Endodermal cell (in vitro differentiated cells): ENCODE results near the gene C1QTNF12. TPM values are rescaled to one million over a fixed set of nuclear protein-coding genes. Genes with fewer than 3 reads are reported as not detected.

ENCODE experiments used
- DNase-seq: peaks from one replicate; pipeline ENCODE4 v3.0.0-alpha.2; 2017
- H3K27ac ChIP-seq: 2 replicates; pipeline ENCODE4 v1.5.1; 2013; ENCODE audit warnings: mild to moderate bottlenecking, low read depth, low read length, moderate library complexity
- H3K27me3 ChIP-seq: 2 replicates; pipeline ENCODE4 v1.6.1; 2013; ENCODE audit warnings: mild to moderate bottlenecking, low read length, moderate library complexity; ENCODE audit not compliant: insufficient read depth, control insufficient read depth, poor library complexity, severe bottlenecking
- H3K36me3 ChIP-seq: 2 replicates; pipeline ENCODE4 v1.7.0; 2013; ENCODE audit warnings: mild to moderate bottlenecking, low read length, moderate library complexity; ENCODE audit not compliant: control insufficient read depth, insufficient read depth
- H3K4me1 ChIP-seq: one replicate; pipeline ENCODE4 v1.7.0; 2013; ENCODE audit warnings: low read length; ENCODE audit not compliant: control insufficient read depth, insufficient read depth
- H3K4me3 ChIP-seq: 2 replicates; pipeline ENCODE4 v1.5.1; 2013; ENCODE audit warnings: mild to moderate bottlenecking, low read length, moderate library complexity
- H3K9ac ChIP-seq: 2 replicates; pipeline ENCODE4 v1.6.1; 2013; ENCODE audit warnings: mild to moderate bottlenecking, low read length, moderate library complexity; ENCODE audit not compliant: poor library complexity, severe bottlenecking; ENCODE audit errors: extremely low read depth
- H3K9me3 ChIP-seq: 2 replicates; pipeline ENCODE4 v1.6.1; 2013; ENCODE audit warnings: mild to moderate bottlenecking, low read length, moderate library complexity; ENCODE audit not compliant: control insufficient read depth
- H3K27ac Mint-ChIP-seq: 2 replicates; pipeline ENCODE4 v1.8.0; 2020; ENCODE audit warnings: mixed read lengths
- H3K27me3 Mint-ChIP-seq: 2 replicates; pipeline ENCODE4 v1.8.0; 2021; ENCODE audit warnings: mild to moderate bottlenecking, mixed read lengths; ENCODE audit not compliant: insufficient read depth
- H3K36me3 Mint-ChIP-seq: 2 replicates; pipeline ENCODE4 v1.8.0; 2020; ENCODE audit warnings: low read depth, mixed read lengths
- H3K4me1 Mint-ChIP-seq: 2 replicates; pipeline ENCODE4 v1.8.0; 2020; ENCODE audit warnings: mixed read lengths
- H3K4me3 Mint-ChIP-seq: 2 replicates; pipeline ENCODE4 v1.8.0; 2020; ENCODE audit warnings: mild to moderate bottlenecking, moderate library complexity, mixed read lengths
- H3K9me3 Mint-ChIP-seq: 2 replicates; pipeline ENCODE4 v1.8.0; 2020; ENCODE audit warnings: mild to moderate bottlenecking, mixed read lengths
- CTCF ChIP-seq: fragments of 200-600 bp; sonication (generic); conservative IDR thresholded peaks from 2 replicates; pipeline ENCODE4 v1.5.0; 2021; ENCODE audit warnings: antibody characterized with exemption, mild to moderate bottlenecking
- WGBS, 2 experiments: methylation state at CpG; one replicate each; pipeline versions ENCODE4 v1.1.5 to v1.1.7; 2013; ENCODE audit warnings: missing lambda C conversion rate in 2 of 2, mixed read lengths in 1 of 2; ENCODE audit not compliant: insufficient coverage in 1 of 2, insufficient read length in 1 of 2; 5-methylcytosine and 5-hydroxymethylcytosine counted together
- total RNA-seq, 2 donors: library from RNA; stranded (reverse); fragmentation: NEBNext Ultra II Directional in 1 of 2; extraction: Animal tissue kit (Norgen Biotek cat#: 25700) in 1 of 2; gene quantifications; 2 replicates in 1 of 2; 3 replicates in 1 of 2; pipeline ENCODE4 v1.2.1, GENCODE V29; 2021

Gene C1QTNF12
- total RNA-seq, 2 donors from 2014 or later = 8.1 to 13.5 TPM

- no peaks in the 10 kb centered on the region for H3K4me1 Mint-ChIP-seq
- TF ChIP-seq CTCF = no peak
- 88 to 100% methylated on average over 2 to 7 of the region's 8 CpGs for WGBS, 2 experiments
- Histone ChIP-seq H3K4me1 (no peaks in the 10 kb centered on the region), H3K4me3 (no peak overlapping the region), H3K9ac (no peak overlapping the region), H3K27ac (no peak overlapping the region), H3K9me3 (no peaks in the 10 kb centered on the region), H3K36me3 (no peaks in the 10 kb centered on the region), H3K27me3 (peaks cover 36% of the 10 kb centered on the region)
- peaks cover 1% of the 10 kb centered on the region for H3K27me3 Mint-ChIP-seq
- H3K36me3 Mint-ChIP-seq = no peaks in the 10 kb centered on the region
- H3K4me3 Mint-ChIP-seq = no peak overlapping the region
- H3K9me3 Mint-ChIP-seq = no peaks in the 10 kb centered on the region
- no peak overlapping the region for H3K27ac Mint-ChIP-seq
- no peak for DNase-seq
Measured at GRCh38 chr1:1204425-1204920, 42.0 kb downstream of the C1QTNF12 start.

GRCh38 chr1:1203561-1204424 lies 42.7 kb downstream of the C1QTNF12 start:
- Mint-ChIP-seq H3K36me3 (no peaks in the 10 kb centered on the region), H3K27me3 (peaks cover 1% of the 10 kb centered on the region), H3K9me3 (no peaks in the 10 kb centered on the region), H3K4me3 (no peak overlapping the region), H3K27ac (no peak overlapping the region), H3K4me1 (no peaks in the 10 kb centered on the region)
- 88 to 89% methylated on average over 31 to 49 of the region's 49 CpGs for WGBS, 2 experiments
- no peaks in the 10 kb centered on the region for H3K36me3 ChIP-seq
- no peak overlapping the region for H3K9ac ChIP-seq
- no peak for DNase-seq
- no peak for TF ChIP-seq CTCF
- H3K4me1 ChIP-seq = no peaks in the 10 kb centered on the region
- no peak overlapping the region for H3K4me3 ChIP-seq
- H3K9me3 ChIP-seq = no peaks in the 10 kb centered on the region
- no peak overlapping the region for H3K27ac ChIP-seq
- H3K27me3 ChIP-seq = peaks cover 36% of the 10 kb centered on the region

- no peaks in the 10 kb centered on the region for H3K4me1 ChIP-seq
- H3K4me3 Mint-ChIP-seq = no peak overlapping the region
- H3K36me3 Mint-ChIP-seq = no peaks in the 10 kb centered on the region
- no peak for DNase-seq
- H3K27me3 ChIP-seq = peaks cover 36% of the 10 kb centered on the region
- TF ChIP-seq CTCF = no peak
- no peaks in the 10 kb centered on the region for H3K9me3 Mint-ChIP-seq
- no peaks in the 10 kb centered on the region for H3K36me3 ChIP-seq
- H3K4me1 Mint-ChIP-seq = no peaks in the 10 kb centered on the region
- no peak overlapping the region for H3K9ac ChIP-seq
- 78 to 84% methylated on average over 17 to 26 of the region's 27 CpGs for WGBS, 2 experiments
- H3K4me3 ChIP-seq = no peak overlapping the region
- no peak overlapping the region for H3K27ac Mint-ChIP-seq
- no peak overlapping the region for H3K27ac ChIP-seq
- peaks cover 1% of the 10 kb centered on the region for H3K27me3 Mint-ChIP-seq
- no peaks in the 10 kb centered on the region for H3K9me3 ChIP-seq
Measured at GRCh38 chr1:1202831-1203560, 43.5 kb downstream of the C1QTNF12 start.
